ENCODE data around the gene PREB.

DNA sequence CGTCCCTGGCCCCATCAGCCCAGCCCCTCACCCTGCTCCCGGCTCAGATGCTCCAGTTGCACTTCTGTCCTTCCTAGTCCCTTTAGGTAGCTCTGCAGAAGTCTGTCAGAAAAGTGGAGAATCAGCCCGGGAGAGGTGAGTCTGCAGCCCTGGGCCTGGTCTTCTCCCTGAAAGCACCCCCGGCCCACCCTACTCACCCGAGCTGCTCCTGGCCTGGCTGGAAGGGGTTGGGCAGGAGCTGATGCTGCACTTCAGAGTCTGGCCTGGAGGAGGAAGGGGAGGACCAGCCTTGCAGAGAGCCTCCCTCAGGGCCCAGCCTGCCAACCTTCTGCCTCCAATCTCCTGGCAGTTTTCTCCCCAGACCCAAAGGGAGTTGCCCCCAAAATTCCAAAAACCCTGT is 32.1 kb downstream of the PREB start:
- TF ChIP-seq, protein P1, sequence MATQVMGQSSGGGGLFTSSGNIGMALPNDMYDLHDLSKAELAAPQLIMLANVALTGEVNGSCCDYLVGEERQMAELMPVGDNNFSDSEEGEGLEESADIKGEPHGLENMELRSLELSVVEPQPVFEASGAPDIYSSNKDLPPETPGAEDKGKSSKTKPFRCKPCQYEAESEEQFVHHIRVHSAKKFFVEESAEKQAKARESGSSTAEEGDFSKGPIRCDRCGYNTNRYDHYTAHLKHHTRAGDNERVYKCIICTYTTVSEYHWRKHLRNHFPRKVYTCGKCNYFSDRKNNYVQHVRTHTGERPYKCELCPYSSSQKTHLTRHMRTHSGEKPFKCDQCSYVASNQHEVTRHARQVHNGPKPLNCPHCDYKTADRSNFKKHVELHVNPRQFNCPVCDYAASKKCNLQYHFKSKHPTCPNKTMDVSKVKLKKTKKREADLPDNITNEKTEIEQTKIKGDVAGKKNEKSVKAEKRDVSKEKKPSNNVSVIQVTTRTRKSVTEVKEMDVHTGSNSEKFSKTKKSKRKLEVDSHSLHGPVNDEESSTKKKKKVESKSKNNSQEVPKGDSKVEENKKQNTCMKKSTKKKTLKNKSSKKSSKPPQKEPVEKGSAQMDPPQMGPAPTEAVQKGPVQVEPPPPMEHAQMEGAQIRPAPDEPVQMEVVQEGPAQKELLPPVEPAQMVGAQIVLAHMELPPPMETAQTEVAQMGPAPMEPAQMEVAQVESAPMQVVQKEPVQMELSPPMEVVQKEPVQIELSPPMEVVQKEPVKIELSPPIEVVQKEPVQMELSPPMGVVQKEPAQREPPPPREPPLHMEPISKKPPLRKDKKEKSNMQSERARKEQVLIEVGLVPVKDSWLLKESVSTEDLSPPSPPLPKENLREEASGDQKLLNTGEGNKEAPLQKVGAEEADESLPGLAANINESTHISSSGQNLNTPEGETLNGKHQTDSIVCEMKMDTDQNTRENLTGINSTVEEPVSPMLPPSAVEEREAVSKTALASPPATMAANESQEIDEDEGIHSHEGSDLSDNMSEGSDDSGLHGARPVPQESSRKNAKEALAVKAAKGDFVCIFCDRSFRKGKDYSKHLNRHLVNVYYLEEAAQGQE (IDR thresholded peaks at IDR 0.05; ENCODE audit: low read depth): no peak
- TF ChIP-seq YY1 (IDR thresholded peaks at IDR 0.05; ENCODE audit: low read depth) (no peak), EGR1 (IDR thresholded peaks at IDR 0.05) (no peak), CREB1 (IDR thresholded peaks at IDR 0.05; ENCODE audit: low read depth) (no peak)

Measured in Ishikawa (cell line).